Neuronal stem cell (in vitro differentiated cells): Measurements from ENCODE around the gene WWOX.

Experiments used
- DNase-seq: peaks from one replicate; pipeline ENCODE4 v3.0.0-alpha.2; 2013; ENCODE audit warnings: low spot score
- H2AFZ ChIP-seq: one replicate; pipeline ENCODE4 v1.6.1; 2013; ENCODE audit warnings: mild to moderate bottlenecking, low read length, inconsistent platforms
- H2AK5ac ChIP-seq: 2 replicates; pipeline ENCODE4 v1.6.1; 2013; ENCODE audit warnings: low read depth, mild to moderate bottlenecking, inconsistent platforms, low read length, moderate library complexity, mixed read lengths
- H2BK120ac ChIP-seq: 2 replicates; pipeline ENCODE4 v1.6.1; 2013; ENCODE audit warnings: low read depth, mild to moderate bottlenecking, inconsistent platforms, low read length, moderate library complexity, mixed read lengths
- H2BK12ac ChIP-seq: one replicate; pipeline ENCODE4 v1.6.1; 2013; ENCODE audit warnings: low read length, inconsistent platforms
- H2BK15ac ChIP-seq: 2 replicates; pipeline ENCODE4 v1.6.1; 2013; ENCODE audit warnings: mild to moderate bottlenecking, low read length, inconsistent platforms, mixed read lengths
- H2BK5ac ChIP-seq: one replicate; pipeline ENCODE4 v1.6.1; 2013; ENCODE audit warnings: inconsistent platforms, mild to moderate bottlenecking, low read length, moderate library complexity
- H3K14ac ChIP-seq: one replicate; pipeline ENCODE4 v1.6.1; 2013; ENCODE audit warnings: low read length, inconsistent platforms
- H3K18ac ChIP-seq: 2 replicates; pipeline ENCODE4 v1.6.1; 2013; ENCODE audit warnings: low read length, inconsistent platforms
- H3K23ac ChIP-seq: 2 replicates; pipeline ENCODE4 v1.6.1; 2013; ENCODE audit warnings: low read depth, mild to moderate bottlenecking, mixed read lengths, low read length, inconsistent platforms; ENCODE audit not compliant: poor library complexity
- H3K27ac ChIP-seq: replicated peaks from 3 replicates; pipeline ENCODE4 v1.5.1; 2013; ENCODE audit warnings: low read length, inconsistent platforms
- H3K27me3 ChIP-seq, 3 experiments: 2 replicates each; pipeline ENCODE4 v1.6.1; 2013; ENCODE audit warnings: low read length in 3 of 3, mild to moderate bottlenecking in 2 of 3, inconsistent platforms in 1 of 3, low read depth in 1 of 3, mixed read lengths in 1 of 3, moderate library complexity in 1 of 3; ENCODE audit not compliant: control insufficient read depth in 3 of 3, insufficient read depth in 3 of 3
- H3K36me3 ChIP-seq, 2 donors: replicated peaks in 1 of 2; 2 replicates each; pipeline ENCODE4 v1.6.1; 2013; ENCODE audit warnings: low read length in 2 of 2; ENCODE audit not compliant: control insufficient read depth in 2 of 2, insufficient read depth in 2 of 2
- H3K4ac ChIP-seq: 2 replicates; pipeline ENCODE4 v1.6.1; 2013; ENCODE audit warnings: inconsistent platforms, mild to moderate bottlenecking, low read length, moderate library complexity
- H3K4me1 ChIP-seq, 2 donors: 1 replicate in 1 of 2; 2 replicates in 1 of 2; pipeline ENCODE4 v1.6.1; 2013; ENCODE audit warnings: low read length in 2 of 2, low read depth in 1 of 2; ENCODE audit not compliant: control insufficient read depth in 2 of 2, insufficient read depth in 1 of 2
- H3K4me2 ChIP-seq: one replicate; pipeline ENCODE4 v1.6.1; 2013; ENCODE audit warnings: mild to moderate bottlenecking, low read length, inconsistent platforms; ENCODE audit not compliant: insufficient read depth, poor library complexity, severe bottlenecking
- H3K4me3 ChIP-seq, 2 donors: 2 replicates each; pipeline ENCODE4 v1.5.1; 2013; ENCODE audit warnings: low read length in 2 of 2, mild to moderate bottlenecking in 2 of 2, inconsistent platforms in 1 of 2, moderate library complexity in 1 of 2
- H3K79me1 ChIP-seq: one replicate; pipeline ENCODE4 v1.6.1; 2013; ENCODE audit warnings: low read depth, mild to moderate bottlenecking, inconsistent platforms, low read length, moderate library complexity
- H3K9ac ChIP-seq: one replicate; pipeline ENCODE4 v1.6.1; 2013; ENCODE audit warnings: mild to moderate bottlenecking, low read depth, low read length, inconsistent platforms; ENCODE audit not compliant: poor library complexity
- H3K9me3 ChIP-seq, 2 donors: replicated peaks in 1 of 2; 2 replicates each; pipeline versions ENCODE3 to v1.6.1; 2013; ENCODE audit warnings: low read length in 2 of 2, mild to moderate bottlenecking in 2 of 2, inconsistent platforms in 1 of 2, low read depth in 1 of 2, mixed read lengths in 1 of 2, moderate library complexity in 1 of 2; ENCODE audit not compliant: control insufficient read depth in 2 of 2, insufficient read depth in 1 of 2
- H4K8ac ChIP-seq: one replicate; pipeline ENCODE4 v1.6.1; 2013; ENCODE audit warnings: low read depth, mild to moderate bottlenecking, inconsistent platforms, low read length, moderate library complexity
- H4K91ac ChIP-seq: one replicate; pipeline ENCODE4 v1.6.1; 2013; ENCODE audit warnings: low read length, low read depth, mild to moderate bottlenecking, inconsistent platforms; ENCODE audit not compliant: poor library complexity
- WGBS, 2 donors: extraction: QIAGEN DNeasy Blood & Tissue Kit; methylation state at CpG; one replicate each; pipeline ENCODE4 v1.1.7; 2013; ENCODE audit warnings: missing lambda C conversion rate in 2 of 2, mixed read lengths in 1 of 2; ENCODE audit not compliant: insufficient read length in 2 of 2, insufficient replicate concordance in 1 of 2; ENCODE audit errors: extremely low coverage in 2 of 2; 5-methylcytosine and 5-hydroxymethylcytosine counted together

The WWOX gene

DNA sequence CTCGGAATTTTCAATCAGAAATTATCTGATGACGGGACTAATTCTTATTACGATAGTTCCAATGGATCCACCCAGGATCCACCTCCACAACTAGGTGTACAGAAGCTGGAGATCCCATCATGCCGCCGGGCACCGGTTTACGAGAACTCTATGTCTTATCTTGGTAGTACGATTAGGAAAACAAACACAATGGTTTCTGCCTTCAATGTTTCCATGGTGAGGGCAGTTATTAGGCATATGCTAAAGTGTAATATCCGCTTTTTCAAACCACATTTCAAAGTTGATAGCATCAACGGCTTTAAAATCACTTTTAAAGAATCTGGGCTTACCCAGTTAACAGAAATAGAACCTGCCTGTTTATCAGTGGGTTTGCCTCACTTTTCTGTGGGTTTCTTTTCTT is 795.4 kb downstream of the WWOX start:
- no peak overlapping the region for H3K27ac ChIP-seq
- H2BK120ac ChIP-seq = no peak overlapping the region
- H4K91ac ChIP-seq = no peak overlapping the region
- no peak overlapping the region for H2BK12ac ChIP-seq
- peaks cover 2 to 4% of the 10 kb centered on the region in 2 donors for H3K4me1 ChIP-seq
- no peak for DNase-seq
- no peak overlapping the region for H3K23ac ChIP-seq
- no peak overlapping the region for H2AFZ ChIP-seq
- H3K14ac ChIP-seq = no peak overlapping the region
- no peaks in the 10 kb centered on the region for H3K9me3 ChIP-seq
- no peak overlapping the region for H2AK5ac ChIP-seq
- H3K27me3 ChIP-seq = no peaks in the 10 kb centered on the region
- no peaks in the 10 kb centered on the region for H3K36me3 ChIP-seq
- H3K9ac ChIP-seq = no peak overlapping the region
- H2BK15ac ChIP-seq = no peak overlapping the region
- no peak overlapping the region for H3K4me2 ChIP-seq
- WGBS, 2 donors = no CpG with 5 or more reads among the region's 10 CpGs
- no peak overlapping the region for H3K4me3 ChIP-seq
- H2BK5ac ChIP-seq = no peak overlapping the region
- H4K8ac ChIP-seq = no peak overlapping the region
- no peak overlapping the region for H3K18ac ChIP-seq
- H3K4ac ChIP-seq = no peak overlapping the region
- no peaks in the 10 kb centered on the region for H3K79me1 ChIP-seq

DNA sequence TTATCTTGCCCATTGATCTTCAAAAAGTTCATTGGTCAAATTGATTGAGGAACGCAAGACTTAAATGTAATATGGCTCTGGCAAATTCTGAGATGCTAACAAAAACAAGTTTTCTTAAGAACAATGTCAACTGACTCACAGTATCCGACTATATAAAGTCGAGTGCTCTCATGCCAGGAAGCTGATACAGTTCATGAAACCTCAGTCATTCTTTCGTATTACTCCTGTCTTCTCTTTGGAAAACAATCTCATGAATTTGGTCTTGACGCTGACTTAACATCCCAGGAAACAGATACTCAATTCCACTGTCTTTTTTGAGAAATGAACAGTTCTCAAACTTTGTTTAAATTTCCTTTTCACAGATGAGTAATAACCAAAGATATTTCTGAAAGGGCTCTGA is 796.2 kb downstream of the WWOX start:
- Histone ChIP-seq H3K9ac (no peak overlapping the region), H3K4me2 (no peak overlapping the region), H2BK120ac (no peak overlapping the region), H3K18ac (no peak overlapping the region), H2BK12ac (no peak overlapping the region), H2AK5ac (no peak overlapping the region), H3K36me3 (no peaks in the 10 kb centered on the region), H2BK5ac (no peak overlapping the region), H4K8ac (no peak overlapping the region), H2BK15ac (no peak overlapping the region), H3K4ac (no peak overlapping the region), H3K79me1 (no peaks in the 10 kb centered on the region), H2AFZ (no peak overlapping the region), H4K91ac (no peak overlapping the region), H3K9me3 (no peaks in the 10 kb centered on the region), H3K27ac (no peak overlapping the region), H3K4me3 (no peak overlapping the region), H3K14ac (no peak overlapping the region), H3K23ac (no peak overlapping the region), H3K27me3 (no peaks in the 10 kb centered on the region), H3K4me1 (peaks cover 3 to 4% of the 10 kb centered on the region in 2 donors)
- WGBS, 2 donors = no CpG with 5 or more reads among the region's 5 CpGs
- DNase-seq = no peak

DNA sequence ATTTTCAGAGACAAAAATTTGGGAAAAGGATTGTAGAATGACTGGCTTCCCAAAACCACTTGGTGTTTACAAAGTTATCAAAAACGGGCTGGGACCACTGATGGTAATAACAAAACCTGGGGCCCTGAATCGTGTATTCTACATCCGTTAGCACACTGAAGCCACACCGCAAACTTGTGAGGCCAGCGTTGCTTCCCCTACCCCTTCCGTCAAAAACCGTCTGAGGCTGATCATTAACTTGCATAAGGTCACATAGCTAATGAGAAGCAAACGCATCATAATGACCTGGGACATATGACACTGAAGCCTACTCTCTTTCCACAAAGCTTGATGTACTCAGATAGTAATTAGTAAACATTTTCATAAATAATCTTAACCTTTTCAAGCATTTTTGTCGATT is 796.8 kb downstream of the WWOX start:
- no peaks in the 10 kb centered on the region for H3K27me3 ChIP-seq
- no peak overlapping the region for H3K14ac ChIP-seq
- no peak overlapping the region for H3K4ac ChIP-seq
- H4K91ac ChIP-seq = no peak overlapping the region
- no peak overlapping the region for H2BK12ac ChIP-seq
- no peak overlapping the region for H2BK5ac ChIP-seq
- H3K4me1 ChIP-seq = peaks cover 3 to 4% of the 10 kb centered on the region in 2 donors
- H3K36me3 ChIP-seq = no peaks in the 10 kb centered on the region
- H2BK15ac ChIP-seq = no peak overlapping the region
- H3K23ac ChIP-seq = no peak overlapping the region
- H4K8ac ChIP-seq = no peak overlapping the region
- no peak overlapping the region for H2BK120ac ChIP-seq
- no peaks in the 10 kb centered on the region for H3K79me1 ChIP-seq
- no peak overlapping the region for H3K4me3 ChIP-seq
- no peak overlapping the region for H3K18ac ChIP-seq
- H2AK5ac ChIP-seq = no peak overlapping the region
- no peak overlapping the region for H3K9ac ChIP-seq
- no CpG with 5 or more reads among the region's 9 CpGs for WGBS, 2 donors
- no peak for DNase-seq
- no peak overlapping the region for H3K27ac ChIP-seq
- H3K4me2 ChIP-seq = no peak overlapping the region
- no peak overlapping the region for H2AFZ ChIP-seq
- H3K9me3 ChIP-seq = no peaks in the 10 kb centered on the region

- WGBS, 2 donors = 100% methylated on average over 2 of the region's 5 CpGs; no CpG with 5 or more reads in 1 of the 2 donors
- no peak overlapping the region for H3K4me2 ChIP-seq
- H3K18ac ChIP-seq = no peak overlapping the region
- no peak overlapping the region for H4K91ac ChIP-seq
- no peak overlapping the region for H3K4me3 ChIP-seq
- H3K9me3 ChIP-seq = no peaks in the 10 kb centered on the region
- no peak overlapping the region for H3K14ac ChIP-seq
- H2BK12ac ChIP-seq = no peak overlapping the region
- no peaks in the 10 kb centered on the region for H3K27me3 ChIP-seq
- no peak overlapping the region for H2AK5ac ChIP-seq
- no peak overlapping the region for H3K4ac ChIP-seq
- H2BK120ac ChIP-seq = no peak overlapping the region
- no peak overlapping the region for H3K9ac ChIP-seq
- no peak overlapping the region for H2BK15ac ChIP-seq
- H4K8ac ChIP-seq = no peak overlapping the region
- H2BK5ac ChIP-seq = no peak overlapping the region
- H3K36me3 ChIP-seq = no peaks in the 10 kb centered on the region
- no peaks in the 10 kb centered on the region for H3K79me1 ChIP-seq
- H2AFZ ChIP-seq = no peak overlapping the region
- no peak overlapping the region for H3K27ac ChIP-seq
- peaks cover 3 to 4% of the 10 kb centered on the region in 2 donors for H3K4me1 ChIP-seq
- no peak for DNase-seq
- H3K23ac ChIP-seq = no peak overlapping the region
Observed at GRCh38 chr16:78897299-78897698, 797.8 kb downstream of the WWOX start.
